NCI-H1105 (cell line): ENCODE measurements around the gene LRP1B.
"Not testable (repeated sequence)": the region's sequence is repeated elsewhere in the genome, so short reads cannot be mapped to it uniquely, and the experiment has no call there.

Experiments
- DNase-seq: peaks from one replicate; lab custom pipeline; 2025; lab: John Stamatoyannopoulos, UW

Gene LRP1B

GRCh38 chr2:140454717-140455116 is 1676.1 kb downstream of the LRP1B start:
- DNase-seq = no peak

GRCh38 chr2:140451324-140451723 is 1679.5 kb downstream of the LRP1B start:
- no peak for DNase-seq

GRCh38 chr2:140442319-140442718 is 1688.5 kb downstream of the LRP1B start:
- DNase-seq = no peak

GRCh38 chr2:140440815-140441214 is 1690.0 kb downstream of the LRP1B start:
- no peak for DNase-seq

- DNase-seq = no peak
These were observed 1693.9 kb downstream of the LRP1B start for GRCh38 chr2:140436936-140437335.

- DNase-seq = not testable (repeated sequence)
These were observed 1703.8 kb downstream of the LRP1B start for GRCh38 chr2:140427033-140427432.

GRCh38 chr2:140424471-140424870 is 1706.3 kb downstream of the LRP1B start:
- DNase-seq = no peak

GRCh38 chr2:140422759-140423158 is 1708.1 kb downstream of the LRP1B start:
- DNase-seq = no peak

- DNase-seq = no peak
These were observed 1713.3 kb downstream of the LRP1B start for GRCh38 chr2:140417504-140417903.

- no peak for DNase-seq
These were observed 1714.2 kb downstream of the LRP1B start for GRCh38 chr2:140416577-140416976.

- not testable (repeated sequence) for DNase-seq
These were observed 1715.8 kb downstream of the LRP1B start for GRCh38 chr2:140415035-140415434.

- no peak for DNase-seq
These were observed 1720.1 kb downstream of the LRP1B start for GRCh38 chr2:140410695-140411094.

- DNase-seq = no peak
These were observed 1729.8 kb downstream of the LRP1B start for GRCh38 chr2:140401056-140401455.

GRCh38 chr2:140392824-140393223 is 1738.0 kb downstream of the LRP1B start:
- DNase-seq = no peak

GRCh38 chr2:140384946-140385345 is 1745.9 kb downstream of the LRP1B start:
- no peak for DNase-seq

GRCh38 chr2:140383781-140384180 is 1747.0 kb downstream of the LRP1B start:
- DNase-seq = no peak

GRCh38 chr2:140376686-140377085 is 1754.1 kb downstream of the LRP1B start:
- DNase-seq = no peak

- DNase-seq = no peak
These were observed 1767.7 kb downstream of the LRP1B start for GRCh38 chr2:140363131-140363530.

GRCh38 chr2:140362361-140362760 is 1768.5 kb downstream of the LRP1B start:
- no peak for DNase-seq

GRCh38 chr2:140359056-140359771 is 1771.6 kb downstream of the LRP1B start:
- DNase-seq = no peak

GRCh38 chr2:140356697-140357096 is 1774.1 kb downstream of the LRP1B start:
- no peak for DNase-seq

GRCh38 chr2:140355511-140356090 is 1775.2 kb downstream of the LRP1B start:
- no peak for DNase-seq

- DNase-seq = no peak
These were observed 1776.3 kb downstream of the LRP1B start for GRCh38 chr2:140354544-140354943.

GRCh38 chr2:140353541-140353940 is 1777.3 kb downstream of the LRP1B start:
- DNase-seq = no peak
